ENCODE results near the gene CCS.

The CCS gene

GRCh38 chr11:66638177-66639065, 45.4 kb downstream of the CCS start, which contains the start of gene RBM4 (continued):
- TF ChIP-seq ZNF148 (tag by site-specific recombination; IDR thresholded peaks at IDR 0.05; ENCODE audit: borderline replicate concordance) (no peak), PRDM4 (tag by site-specific recombination; IDR thresholded peaks at IDR 0.05) (0 out of 2 replicates have a peak, but pooled peaks have one; percentile 38), ZNF366 (tag by site-specific recombination; conservative IDR thresholded peaks at IDR 0.05) (peak; percentile 32; the same call in 1 of the 2 replicates), CTCF (tag by site-specific recombination; IDR thresholded peaks at IDR 0.05) (peak; percentile 84), GLIS2 (tag by site-specific recombination; IDR thresholded peaks at IDR 0.05) (peak; percentile 97; the same call in 1 of the 2 replicates), ZNF18 (tag by site-specific recombination; IDR thresholded peaks at IDR 0.05) (peak; percentile 59; the same call in 1 of the 2 replicates), ZNF311 (tag by site-specific recombination; IDR thresholded peaks at IDR 0.05; ENCODE audit: borderline replicate concordance) (no peak), ZBTB26 (tag by site-specific recombination; optimal IDR thresholded peaks at IDR 0.05) (peak; percentile 57), ZSCAN30 (tag by site-specific recombination; IDR thresholded peaks at IDR 0.05) (peak; percentile 68), ZNF211 (tag by site-specific recombination; IDR thresholded peaks at IDR 0.05; ENCODE audit: low read depth) (no peak), ZNF433 (tag by site-specific recombination; IDR thresholded peaks at IDR 0.05; ENCODE audit: low read depth) (no peak), PATZ1 (tag by site-specific recombination; IDR thresholded peaks at IDR 0.05) (peak; percentile 95), GLIS1 (tag by site-specific recombination; IDR thresholded peaks at IDR 0.05) (peak; percentile 81; the same call in 1 of the 2 replicates), KLF7 (tag by site-specific recombination; IDR thresholded peaks at IDR 0.05; ENCODE audit: borderline replicate concordance) (0 out of 2 replicates have a peak, but pooled peaks have one; percentile 38)
